ENCODE results near the gene RPS6KA4. TPM values are rescaled to one million over a fixed set of nuclear protein-coding genes. Genes with fewer than 3 reads are reported as not detected.

RPS6KA4 gene
- total RNA-seq, 2 experiments from 2014 or later = 7.3 to 9.2 TPM

DNA sequence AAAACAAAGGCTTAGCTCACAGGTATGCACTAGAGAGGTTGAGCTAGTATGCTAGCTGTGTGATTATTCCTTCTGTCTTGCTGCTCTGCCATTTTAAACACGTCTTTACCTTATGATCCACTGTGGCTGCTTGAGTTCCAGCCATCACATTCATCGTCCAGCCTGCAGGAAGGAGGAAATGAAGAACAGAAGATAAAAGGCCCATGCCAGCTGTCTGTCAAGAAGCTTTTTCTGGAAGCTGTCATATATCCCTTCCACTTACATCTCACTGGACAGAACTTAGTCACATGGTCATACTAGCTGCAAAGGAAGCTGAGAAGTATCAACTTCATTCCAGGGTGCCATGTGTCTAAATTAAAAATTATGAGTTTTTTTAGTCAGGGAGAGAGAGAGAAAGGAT is 31.6 kb upstream of the RPS6KA4 start:
- H3K4me3 ChIP-seq (ENCODE audit: low read length) = no peak overlapping the region
- intact Hi-C loops (cut with DNase I, micrococcal nuclease) = no loop called here
- no peak for ATAC-seq (ENCODE audit: poor library complexity)
- Mint-ChIP-seq H3K27ac (no peak overlapping the region), H3K4me1 (ENCODE audit: low read depth) (peaks cover 9% of the 10 kb centered on the region), H3K27me3 (no peaks in the 10 kb centered on the region), H3K4me3 (no peak overlapping the region), H3K9me3 (no peaks in the 10 kb centered on the region), H3K36me3 (ENCODE audit: low read depth) (no peaks in the 10 kb centered on the region)
- TF ChIP-seq, protein P1, sequence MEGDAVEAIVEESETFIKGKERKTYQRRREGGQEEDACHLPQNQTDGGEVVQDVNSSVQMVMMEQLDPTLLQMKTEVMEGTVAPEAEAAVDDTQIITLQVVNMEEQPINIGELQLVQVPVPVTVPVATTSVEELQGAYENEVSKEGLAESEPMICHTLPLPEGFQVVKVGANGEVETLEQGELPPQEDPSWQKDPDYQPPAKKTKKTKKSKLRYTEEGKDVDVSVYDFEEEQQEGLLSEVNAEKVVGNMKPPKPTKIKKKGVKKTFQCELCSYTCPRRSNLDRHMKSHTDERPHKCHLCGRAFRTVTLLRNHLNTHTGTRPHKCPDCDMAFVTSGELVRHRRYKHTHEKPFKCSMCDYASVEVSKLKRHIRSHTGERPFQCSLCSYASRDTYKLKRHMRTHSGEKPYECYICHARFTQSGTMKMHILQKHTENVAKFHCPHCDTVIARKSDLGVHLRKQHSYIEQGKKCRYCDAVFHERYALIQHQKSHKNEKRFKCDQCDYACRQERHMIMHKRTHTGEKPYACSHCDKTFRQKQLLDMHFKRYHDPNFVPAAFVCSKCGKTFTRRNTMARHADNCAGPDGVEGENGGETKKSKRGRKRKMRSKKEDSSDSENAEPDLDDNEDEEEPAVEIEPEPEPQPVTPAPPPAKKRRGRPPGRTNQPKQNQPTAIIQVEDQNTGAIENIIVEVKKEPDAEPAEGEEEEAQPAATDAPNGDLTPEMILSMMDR (IDR thresholded peaks at IDR 0.05) = no peak
- H3K36me3 ChIP-seq (ENCODE audit: insufficient read depth, low read length) = peaks cover 3% of the 10 kb centered on the region
- POLR2A ChIA-PET = interaction anchor here (0.8 kb wide), 1 partner anchor 10 kb away, joined by 4 read pairs; the partner anchor contains the start of genes PRDX5 and TRMT112
- H3K4me1 ChIP-seq (ENCODE audit: insufficient read depth, low read length) = peaks cover 10% of the 10 kb centered on the region
- H3K27ac ChIP-seq (ENCODE audit: low read depth in 1 of 2, low read length in 2 of 2) = no peak overlapping the region
- CTCF ChIA-PET = no interaction called here
- DNase-seq = no peak
- no peaks in the 10 kb centered on the region for H3K27me3 ChIP-seq (ENCODE audit: control insufficient read depth in 1 of 2, insufficient read depth in 2 of 2, low read length in 2 of 2)
- no peaks in the 10 kb centered on the region for H3K9me3 ChIP-seq (ENCODE audit: control insufficient read depth in 1 of 2, insufficient read depth in 1 of 2, low read length in 2 of 2)

DNA sequence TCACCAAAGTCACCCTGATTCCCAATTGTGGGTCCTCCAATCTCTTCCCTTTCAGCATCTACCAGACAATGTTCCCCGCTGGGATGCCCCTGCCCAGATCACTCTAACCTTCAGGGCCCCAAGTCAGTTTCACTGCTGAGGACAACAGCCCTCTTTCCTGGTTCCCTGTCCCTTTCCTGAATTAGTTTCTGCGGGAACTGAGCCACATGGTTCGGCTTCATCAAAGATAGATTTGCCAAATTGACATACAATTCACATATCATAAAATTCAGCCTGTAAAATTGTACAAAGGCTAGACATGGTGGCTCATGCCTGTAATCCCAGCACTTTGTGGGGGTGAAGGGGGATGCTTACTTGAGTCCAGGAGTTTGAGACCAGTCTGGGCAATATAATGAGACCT is 31.0 kb upstream of the RPS6KA4 start:
- Histone ChIP-seq H3K27me3 (ENCODE audit: control insufficient read depth in 1 of 2, insufficient read depth in 2 of 2, low read length in 2 of 2) (no peaks in the 10 kb centered on the region), H3K36me3 (ENCODE audit: insufficient read depth, low read length) (no peaks in the 10 kb centered on the region), H3K4me3 (ENCODE audit: low read length) (no peak overlapping the region), H3K4me1 (ENCODE audit: insufficient read depth, low read length) (peaks cover 10% of the 10 kb centered on the region), H3K9me3 (ENCODE audit: control insufficient read depth in 1 of 2, insufficient read depth in 1 of 2, low read length in 2 of 2) (no peaks in the 10 kb centered on the region), H3K27ac (ENCODE audit: low read depth in 1 of 2, low read length in 2 of 2) (no peak overlapping the region)
- H3K9me3 Mint-ChIP-seq = no peaks in the 10 kb centered on the region
- no peak for ATAC-seq (ENCODE audit: poor library complexity)
- H3K36me3 Mint-ChIP-seq (ENCODE audit: low read depth) = no peaks in the 10 kb centered on the region
- intact Hi-C loops (cut with DNase I, micrococcal nuclease) = no loop called here
- no peaks in the 10 kb centered on the region for H3K27me3 Mint-ChIP-seq
- no peak overlapping the region for H3K27ac Mint-ChIP-seq
- no peak overlapping the region for H3K4me3 Mint-ChIP-seq
- no peak for DNase-seq
- H3K4me1 Mint-ChIP-seq (ENCODE audit: low read depth) = peaks cover 9% of the 10 kb centered on the region
- TF ChIP-seq, protein P1 (IDR thresholded peaks at IDR 0.05) = no peak
- ChIA-PET POLR2A (interaction anchor here (0.8 kb wide), 1 partner anchor 10 kb away, joined by 4 read pairs; the partner anchor contains the start of genes PRDX5 and TRMT112), CTCF (no interaction called here)

DNA sequence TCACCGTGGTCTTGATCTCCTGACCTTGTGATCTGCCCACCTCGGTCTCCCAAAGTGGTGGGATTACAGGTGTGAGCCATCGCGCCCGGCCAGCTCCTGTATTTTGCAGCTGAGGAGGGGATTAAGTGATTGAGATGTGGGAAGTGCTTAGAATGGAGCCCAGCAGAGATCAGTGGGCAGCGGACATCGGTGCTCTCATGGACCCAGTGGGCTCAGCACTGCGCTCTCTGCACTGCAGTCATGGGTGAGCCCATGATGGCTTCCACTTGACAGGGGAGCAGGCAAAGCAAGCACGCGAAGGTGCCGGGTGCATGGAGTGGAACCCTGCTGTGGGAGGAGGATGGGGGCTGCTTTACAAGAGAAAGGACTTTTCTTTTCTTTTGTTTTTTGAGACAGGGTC is 28.1 kb upstream of the RPS6KA4 start:
- peaks cover 10% of the 10 kb centered on the region for H3K4me1 ChIP-seq (ENCODE audit: insufficient read depth, low read length)
- POLR2A ChIA-PET = interaction anchor here (0.7 to 2.3 kb wide), 2 partner anchors 13 to 27 kb away, joined by 3 to 23 read pairs; partner anchors contain the start of genes PRDX5 and TRMT112
- H3K27me3 Mint-ChIP-seq = no peaks in the 10 kb centered on the region
- no peaks in the 10 kb centered on the region for H3K36me3 ChIP-seq (ENCODE audit: insufficient read depth, low read length)
- no peak overlapping the region for H3K4me3 ChIP-seq (ENCODE audit: low read length)
- DNase-seq (no peak), ATAC-seq (ENCODE audit: poor library complexity) (no peak)
- H3K27me3 ChIP-seq (ENCODE audit: control insufficient read depth in 1 of 2, insufficient read depth in 2 of 2, low read length in 2 of 2) = no peaks in the 10 kb centered on the region
- H3K9me3 Mint-ChIP-seq = no peaks in the 10 kb centered on the region
- H3K36me3 Mint-ChIP-seq (ENCODE audit: low read depth) = peaks cover 4% of the 10 kb centered on the region
- no peak overlapping the region for H3K27ac ChIP-seq (ENCODE audit: low read depth in 1 of 2, low read length in 2 of 2)
- TF ChIP-seq, protein P1 (IDR thresholded peaks at IDR 0.05) = no peak
- intact Hi-C loops (cut with DNase I, micrococcal nuclease) = no loop called here
- peaks cover 9% of the 10 kb centered on the region for H3K4me1 Mint-ChIP-seq (ENCODE audit: low read depth)
- H3K9me3 ChIP-seq (ENCODE audit: control insufficient read depth in 1 of 2, insufficient read depth in 1 of 2, low read length in 2 of 2) = no peaks in the 10 kb centered on the region
- CTCF ChIA-PET = interaction anchor here (0.7 to 1.8 kb wide), 8 partner anchors 10 to 374 kb away, joined by 3 to 39 read pairs (median 4); partner anchors contain the start of genes CCDC88B, ESRRA, PRDX5 and STIP1
- no peak overlapping the region for H3K4me3 Mint-ChIP-seq
- H3K27ac Mint-ChIP-seq = no peak overlapping the region
